HG02798 (cell line): Measurements from ENCODE around the gene TOPAZ1.
A peak's percentile ranks its signal among the peaks of the same experiment; 100 is the strongest.

ENCODE experiments used
- ATAC-seq: cut with Tn5 transposase; IDR thresholded peaks from one replicate; pipeline ENCODE4 v1.9.1; 2021; ENCODE audit warnings: mild to moderate bottlenecking; ENCODE audit not compliant: unreplicated experiment, poor library complexity

Gene TOPAZ1

GRCh38 chr3:44241706-44242105, at the start of gene TOPAZ1:
Gene TOPAZ1 (plus strand): TSS chr3:44241886. CDS start chr3:44242054, 168 bp downstream.
- ATAC-seq = no peak

- peak; percentile 67 for ATAC-seq
Observed at GRCh38 chr3:44198284-44199269, 43.1 kb upstream of the TOPAZ1 start.

- no peak for ATAC-seq
Observed at GRCh38 chr3:44206261-44206660, 35.4 kb upstream of the TOPAZ1 start.

GRCh38 chr3:44206862-44207652, 34.6 kb upstream of the TOPAZ1 start:
- ATAC-seq = no peak

GRCh38 chr3:44208086-44208485, 33.6 kb upstream of the TOPAZ1 start:
- no peak for ATAC-seq

- ATAC-seq = no peak
Observed at GRCh38 chr3:44208568-44208967, 33.1 kb upstream of the TOPAZ1 start.

GRCh38 chr3:44210967-44211366, 30.7 kb upstream of the TOPAZ1 start:
- ATAC-seq = no peak

- ATAC-seq = no peak
Observed at GRCh38 chr3:44222337-44222736, 19.3 kb upstream of the TOPAZ1 start.

GRCh38 chr3:44223299-44223698, 18.4 kb upstream of the TOPAZ1 start:
- ATAC-seq = no peak

- ATAC-seq = no peak
Observed at GRCh38 chr3:44224131-44224530, 17.6 kb upstream of the TOPAZ1 start.

- no peak for ATAC-seq
Observed at GRCh38 chr3:44226573-44226972, 15.1 kb upstream of the TOPAZ1 start.

- no peak for ATAC-seq
Observed at GRCh38 chr3:44227632-44228031, 14.1 kb upstream of the TOPAZ1 start.

- no peak for ATAC-seq
Observed at GRCh38 chr3:44228900-44229299, 12.8 kb upstream of the TOPAZ1 start.

- ATAC-seq = no peak
Observed at GRCh38 chr3:44232407-44232806, 9.3 kb upstream of the TOPAZ1 start.

- ATAC-seq = no peak
Observed at GRCh38 chr3:44234648-44235268, 6.9 kb upstream of the TOPAZ1 start.

GRCh38 chr3:44235604-44236484, 5.8 kb upstream of the TOPAZ1 start:
- ATAC-seq = peak; percentile 69

GRCh38 chr3:44236485-44236908, 5.2 kb upstream of the TOPAZ1 start:
- ATAC-seq = no peak

- no peak for ATAC-seq
Observed at GRCh38 chr3:44237161-44237560, 4.5 kb upstream of the TOPAZ1 start.

- no peak for ATAC-seq
Observed at GRCh38 chr3:44237665-44238064, 4.0 kb upstream of the TOPAZ1 start.

GRCh38 chr3:44238889-44239288, 2.8 kb upstream of the TOPAZ1 start:
- no peak for ATAC-seq
